K562 (cell line): ENCODE data around the gene ERCC1. TPM values are rescaled to one million over a fixed set of nuclear protein-coding genes. Genes with fewer than 3 reads are reported as not detected.

Experiments used
- ATAC-seq: fragments of 200-7000 bp; cut with Tn5 transposase; 3 replicates; pipeline ENCODE4 v1.9.1; 2020; ENCODE audit warnings: moderate library complexity
- BruUV-seq: library from RNA; stranded (reverse); fragments of 400-500 nt; replicated peaks from 2 replicates; lab custom pipeline; 2021; lab: Mats Ljungman, UMichigan
- CTCF ChIA-PET: fragments of 300-600 bp; formaldehyde crosslinking; extraction: SDS; loops from one replicate; lab custom pipeline; 2021; ENCODE audit warnings: low intra/inter-chr PET ratio; lab: Yijun Ruan, JAX
- POLR2A ChIA-PET: fragments of 300-600, 350-650 bp; sonication (Branson Sonifier 250); formaldehyde crosslinking; extraction: SDS; loops from one replicate; lab custom pipeline; 2021; ENCODE audit warnings: antibody characterized with exemption, inconsistent platforms; lab: Yijun Ruan, JAX
- DNase-seq, 4 experiments: peaks; one replicate each; pipeline versions ENCODE4 v3.0.0 to v3.0.0-alpha.2; 2011 to 2018; ENCODE audit warnings: low spot score in 3 of 4, mixed read lengths in 3 of 4; ENCODE audit errors: extremely low read depth in 1 of 4
- FAIRE-seq: peaks from 2 replicates; lab custom pipeline; 2011; peaks lifted over from hg19 to GRCh38; lab: Jason Lieb, UNC
- H2AFZ ChIP-seq: 2 replicates; pipeline ENCODE4 v1.6.0; 2011; ENCODE audit warnings: low read depth, low read length, control low read depth, inconsistent platforms
- H3K27ac ChIP-seq: fragments of 200-600 bp; 3 replicates; pipeline ENCODE4 v1.8.0; 2011; ENCODE audit warnings: low read depth, mild to moderate bottlenecking, control low read depth, inconsistent platforms, low read length, moderate library complexity, mixed read lengths; ENCODE audit errors: extremely low read depth
- H3K27me3 ChIP-seq, 2 experiments: fragments of 300-600 bp in 1 of 2; 2 replicates in 1 of 2; 3 replicates in 1 of 2; pipeline versions ENCODE4 v1.6.0 to v1.8.0; 2011; ENCODE audit warnings: inconsistent platforms in 2 of 2, low read length in 2 of 2, mild to moderate bottlenecking in 1 of 2, mixed read lengths in 1 of 2, moderate library complexity in 1 of 2; ENCODE audit not compliant: control insufficient read depth in 2 of 2, insufficient read depth in 2 of 2
- H3K36me3 ChIP-seq: fragments of 300-600 bp; 3 replicates; pipeline ENCODE4 v1.8.0; 2011; ENCODE audit warnings: mild to moderate bottlenecking, low read length, inconsistent platforms; ENCODE audit not compliant: control insufficient read depth, insufficient read depth
- H3K4me1 ChIP-seq, 2 experiments: fragments of 200-600 bp in 1 of 2; replicated peaks in 1 of 2; 2 replicates in 1 of 2; 3 replicates in 1 of 2; pipeline versions ENCODE4 v1.5.1 to v1.8.0; 2011; ENCODE audit warnings: inconsistent platforms in 2 of 2, low read length in 2 of 2, mild to moderate bottlenecking in 1 of 2, mixed read lengths in 1 of 2, moderate library complexity in 1 of 2; ENCODE audit not compliant: control insufficient read depth in 2 of 2, insufficient read depth in 2 of 2
- H3K4me2 ChIP-seq: 2 replicates; pipeline ENCODE4 v1.6.1; 2011; ENCODE audit warnings: low read length, control low read depth, inconsistent platforms, mixed read lengths; ENCODE audit not compliant: insufficient read depth
- H3K4me3 ChIP-seq: fragments of 200-600 bp; sonication (generic), shearing (Covaris generic); 2 replicates; pipeline ENCODE4 v1.5.1; 2016; ENCODE audit warnings: control low read depth, inconsistent platforms
- H3K79me2 ChIP-seq: fragments of 200-600 bp; 3 replicates; pipeline ENCODE4 v1.8.0; 2011; ENCODE audit warnings: low read length, inconsistent platforms; ENCODE audit not compliant: control insufficient read depth, insufficient read depth
- H3K9ac ChIP-seq, 2 experiments: 2 replicates each; pipeline versions ENCODE4 v1.6.0 to v1.6.1; 2011; ENCODE audit warnings: low read depth in 2 of 2, low read length in 2 of 2, control low read depth in 1 of 2, inconsistent platforms in 1 of 2, mild to moderate bottlenecking in 1 of 2, mixed read lengths in 1 of 2; ENCODE audit not compliant: insufficient read depth in 1 of 2
- H3K9me1 ChIP-seq: one replicate; pipeline ENCODE4 v1.6.0; 2011; ENCODE audit warnings: inconsistent platforms, mild to moderate bottlenecking, low read length, moderate library complexity; ENCODE audit not compliant: control insufficient read depth, insufficient read depth
- H3K9me3 ChIP-seq: replicated peaks from 2 replicates; pipeline ENCODE4 v1.5.1; 2011; ENCODE audit warnings: low read depth, low read length, inconsistent platforms; ENCODE audit not compliant: control insufficient read depth, insufficient read depth
- H4K20me1 ChIP-seq: replicated peaks from 2 replicates; pipeline ENCODE4 v1.6.1; 2011; ENCODE audit warnings: low read length, inconsistent platforms, mixed read lengths; ENCODE audit not compliant: control insufficient read depth, insufficient read depth
- CCNT2 ChIP-seq: IDR thresholded peaks from 2 replicates; pipeline ENCODE4 v1.6.1; 2011; ENCODE audit warnings: borderline replicate concordance, low read depth, mild to moderate bottlenecking, moderate library complexity, mixed read lengths, low read length; ENCODE audit not compliant: insufficient read length; ENCODE audit errors: extremely low read depth
- CTBP1 ChIP-seq: fragments of 450-650 bp; IDR thresholded peaks from 2 replicates; pipeline ENCODE4 v1.6.1; 2016; ENCODE audit warnings: borderline replicate concordance
- E2F6 ChIP-seq, 2 experiments: IDR thresholded peaks; 2 replicates each; pipeline ENCODE4 v1.6.1; 2011; ENCODE audit warnings: borderline replicate concordance in 1 of 2, control low read depth in 1 of 2, low read depth in 1 of 2, low read length in 1 of 2, mild to moderate bottlenecking in 1 of 2, mixed read lengths in 1 of 2, moderate library complexity in 1 of 2; ENCODE audit not compliant: insufficient read depth in 1 of 2, insufficient read length in 1 of 2, poor library complexity in 1 of 2, severe bottlenecking in 1 of 2; ENCODE audit errors: extremely low read depth in 1 of 2
- EWSR1 ChIP-seq: fragments of 450-650 bp; IDR thresholded peaks from 2 replicates; pipeline ENCODE4 v1.6.1; 2018; ENCODE audit warnings: borderline replicate concordance, mild to moderate bottlenecking, low read depth, moderate library complexity; ENCODE audit not compliant: partially characterized antibody
- RAD21 ChIP-seq, 2 experiments: fragments of 250-450 bp in 1 of 2; fragments of 450-650 bp in 1 of 2; sonication (Bioruptor Pico) in 1 of 2; formaldehyde crosslinking in 1 of 2; IDR thresholded peaks in 1 of 2; conservative IDR thresholded peaks in 1 of 2; 2 replicates each; pipeline versions ENCODE4 v1.4.0 to v1.8.0; 2020 to 2022; ENCODE audit warnings: mild to moderate bottlenecking in 2 of 2, moderate library complexity in 1 of 2
- RCOR1 ChIP-seq, 2 experiments: IDR thresholded peaks; 2 replicates each; pipeline ENCODE4 v1.6.1; 2012; ENCODE audit warnings: low read depth in 2 of 2, low read length in 2 of 2, borderline replicate concordance in 1 of 2, improper control_type of control experiment in 1 of 2
- TCF7L2 ChIP-seq: fragments of 150-350 bp; IDR thresholded peaks from 2 replicates; pipeline ENCODE4 v1.6.1; 2016; ENCODE audit warnings: low read depth, mild to moderate bottlenecking, low read length, moderate library complexity
- TEAD4 ChIP-seq, 2 experiments: sonication (generic) in 1 of 2; formaldehyde crosslinking in 1 of 2; IDR thresholded peaks; 2 replicates each; pipeline versions ENCODE4 v1.6.1 to v1.8.0; 2012 to 2022; ENCODE audit warnings: borderline replicate concordance in 1 of 2, inconsistent platforms in 1 of 2, low read length in 1 of 2, mild to moderate bottlenecking in 1 of 2, missing genetic modification reagents in 1 of 2
- TFAP4 ChIP-seq: sonication (generic); formaldehyde crosslinking; IDR thresholded peaks from 2 replicates; pipeline ENCODE4 v1.8.0; 2022; ENCODE audit warnings: missing genetic modification reagents, mild to moderate bottlenecking, moderate library complexity, borderline replicate concordance
- ZNF354B ChIP-seq: fragments of 250-450 bp; sonication (Bioruptor Pico); IDR thresholded peaks from 2 replicates; pipeline ENCODE4 v1.4.0; 2020
- ZNF512 ChIP-seq: IDR thresholded peaks from 2 replicates; pipeline ENCODE4 v1.6.1; 2016; ENCODE audit warnings: missing genetic modification characterization, missing compliant biosample characterization
- WGBS: fragments of 100-300 bp; shearing (Covaris generic); methylation state at CpG from one replicate; pipeline ENCODE4 v1.1.6; 2016; ENCODE audit warnings: low coverage, mixed read lengths; ENCODE audit not compliant: insufficient coverage; ENCODE audit errors: missing lambda C conversion rate; 5-methylcytosine and 5-hydroxymethylcytosine counted together
- in situ Hi-C: fragments of 300-500 bp; cut with MboI; formaldehyde crosslinking; loops from 4 replicates; pipeline ENCODE4 v1.15.0; 2018; ENCODE audit warnings: inconsistent platforms, mixed read lengths
- intact Hi-C: fragments of 100-400 bp; cut with micrococcal nuclease; formaldehyde crosslinking; loops from 2 replicates; pipeline ENCODE4 v1.14.2; 2022
- polyA plus RNA-seq, 8 experiments: library from polyadenylated mRNA; depleted of rRNA in 4 of 8; stranded (reverse) in 5 of 8; unstranded in 3 of 8; fragments of >200 nt; fragmentation: Nextera tagmentation in 2 of 8; fragmentation: Illumina TruSeq in 1 of 8; extraction: Ambion mirVana in 2 of 8; extraction: Trizol in 1 of 8; gene quantifications; 2 replicates each; pipeline versions ENCODE4 v1.2.1 to v1.2.3, GENCODE V29; 2011 to 2014; ENCODE audit warnings: inconsistent platforms in 1 of 8, missing spikeins in 1 of 8
- total RNA-seq, 7 experiments: library from RNA; depleted of rRNA in 6 of 7; stranded (reverse); fragments of >200 nt in 6 of 7; fragmentation: Illumina TruSeq in 2 of 7; extraction: Trizol in 2 of 7; gene quantifications; 2 replicates each; pipeline versions ENCODE4 v1.2.1 to v1.2.3, GENCODE V29; 2011 to 2021; ENCODE audit warnings: low replicate concordance in 1 of 7

ERCC1 gene
- total and polyA plus RNA-seq, 9 of the 15 experiments (the other 6 are each of a cell fraction or from before 2014, with no cell fraction given), result 9.3 to 92.6 (median 60.0) TPM

GRCh38 chr19:45402298-45403061 lies 21.2 kb downstream of the ERCC1 start:
- Histone ChIP-seq H3K79me2 (peaks cover 31% of the 10 kb centered on the region), H3K4me2 (peak overlapping the region; percentile 91), H3K27me3 (no peaks in the 10 kb centered on the region), H3K36me3 (no peaks in the 10 kb centered on the region), H3K9me3 (no peaks in the 10 kb centered on the region), H3K4me1 (peaks cover 22 to 61% of the 10 kb centered on the region in 2 experiments; a peak in 4 of 5 replicates), H4K20me1 (no peaks in the 10 kb centered on the region), H3K27ac (no peak overlapping the region; the same call in 2 of the 3 replicates), H3K9ac (peak overlapping the region; percentile 87 to 97), H3K4me3 (peak overlapping the region; percentile 17; the same call in 1 of the 2 replicates), H3K9me1 (no peaks in the 10 kb centered on the region), H2AFZ (peak overlapping the region; percentile 71)
- no TSS peak for BruUV-seq
- in situ Hi-C loops (no loop called here), intact Hi-C loops (no loop called here)
- ChIA-PET CTCF (interaction anchor here (0.6 to 4.0 kb wide), 3 partner anchors 76 to 151 kb away, joined by 3 to 16 read pairs (median 4); no protein-coding TSS in a partner anchor), POLR2A (interaction anchor here (0.6 to 3.6 kb wide), 8 partner anchors 11 to 77 kb away, joined by 3 to 14 read pairs (median 3); partner anchors contain the start of genes ERCC2 and FOSB)
- peak; percentile 75 to 86 (median 81) for DNase-seq
- ATAC-seq, result peak; percentile 54
- 15% methylated on average over 30 of the region's 40 CpGs for WGBS
- FAIRE-seq, result no peak
- peak in 1 of 2 experiments; percentile 53; a peak in 2 of 4 replicates for TF ChIP-seq RAD21 (CRISPR knock-in tag; conservative IDR thresholded peaks at IDR 0.05 in 1 of 2, IDR thresholded peaks at IDR 0.05 in 1 of 2)
- no peak for TF ChIP-seq TCF7L2
- 0 out of 2 replicates have a peak, but pooled peaks have one; percentile 18 for TF ChIP-seq TEAD4 (IDR thresholded peaks at IDR 0.05; ENCODE audit: low read length)
- TF ChIP-seq TEAD4 (CRISPR knock-in tag; IDR thresholded peaks at IDR 0.05; ENCODE audit: borderline replicate concordance), result no peak
- peak; percentile 63 for TF ChIP-seq TFAP4 (CRISPR knock-in tag)
- TF ChIP-seq CTBP1, result peak; percentile 28; the same call in 1 of the 2 replicates
- peak in 1 of 2 experiments; percentile 68 for TF ChIP-seq E2F6 (IDR thresholded peaks at IDR 0.05; ENCODE audit: borderline replicate concordance in 1 of 2, extremely low read depth in 1 of 2, insufficient read depth in 1 of 2, insufficient read length in 1 of 2, low read depth in 1 of 2, low read length in 1 of 2, poor library complexity in 1 of 2, severe bottlenecking in 1 of 2)
- peak in 1 of 2 experiments; percentile 35; a peak in 1 of 4 replicates for TF ChIP-seq RCOR1 (IDR thresholded peaks at IDR 0.05; ENCODE audit: borderline replicate concordance in 1 of 2, low read depth in 2 of 2, low read length in 2 of 2)
- peak; percentile 54 for TF ChIP-seq CCNT2
- TF ChIP-seq ZNF512 (tag), result no peak
- TF ChIP-seq ZNF354B (CRISPR knock-in tag), result no peak
- no peak for TF ChIP-seq EWSR1
